ENCODE results near the gene BPTF. TPM values are rescaled to one million over a fixed set of nuclear protein-coding genes. Genes with fewer than 3 reads are reported as not detected.

BPTF gene
- total RNA-seq, 1 donor from 2014 or later: 135 TPM

DNA sequence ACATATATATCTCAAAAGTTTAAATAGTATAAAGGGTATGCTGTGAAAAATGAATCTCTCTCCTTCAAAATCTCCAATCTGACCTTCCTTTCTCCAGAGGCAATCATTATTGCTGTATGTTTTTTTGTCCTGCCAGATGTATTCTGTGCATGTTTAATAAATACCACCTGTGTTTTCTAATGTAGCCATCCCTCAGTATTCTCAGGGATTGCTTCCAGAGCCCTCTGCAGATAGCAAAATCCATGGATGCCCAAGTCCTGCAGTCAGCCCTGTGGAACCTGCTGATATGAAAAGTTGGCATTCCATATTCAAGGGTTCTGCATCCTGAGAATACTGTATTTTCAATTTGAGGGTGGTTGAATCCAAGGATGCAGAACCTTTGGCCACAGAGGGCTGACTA lies 42.9 kb downstream of the BPTF start:
- Mint-ChIP-seq H3K27me3 (no peaks in the 10 kb centered on the region), H3K9me3 (no peaks in the 10 kb centered on the region), H3K36me3 (peaks cover 26% of the 10 kb centered on the region), H3K27ac (no peak overlapping the region), H3K4me1 (ENCODE audit: unreplicated experiment) (peaks cover 13% of the 10 kb centered on the region), H3K4me3 (no peak overlapping the region)
- no peak for DNase-seq (ENCODE audit: extremely low spot score, unreplicated experiment)
- TF ChIP-seq, protein P1, sequence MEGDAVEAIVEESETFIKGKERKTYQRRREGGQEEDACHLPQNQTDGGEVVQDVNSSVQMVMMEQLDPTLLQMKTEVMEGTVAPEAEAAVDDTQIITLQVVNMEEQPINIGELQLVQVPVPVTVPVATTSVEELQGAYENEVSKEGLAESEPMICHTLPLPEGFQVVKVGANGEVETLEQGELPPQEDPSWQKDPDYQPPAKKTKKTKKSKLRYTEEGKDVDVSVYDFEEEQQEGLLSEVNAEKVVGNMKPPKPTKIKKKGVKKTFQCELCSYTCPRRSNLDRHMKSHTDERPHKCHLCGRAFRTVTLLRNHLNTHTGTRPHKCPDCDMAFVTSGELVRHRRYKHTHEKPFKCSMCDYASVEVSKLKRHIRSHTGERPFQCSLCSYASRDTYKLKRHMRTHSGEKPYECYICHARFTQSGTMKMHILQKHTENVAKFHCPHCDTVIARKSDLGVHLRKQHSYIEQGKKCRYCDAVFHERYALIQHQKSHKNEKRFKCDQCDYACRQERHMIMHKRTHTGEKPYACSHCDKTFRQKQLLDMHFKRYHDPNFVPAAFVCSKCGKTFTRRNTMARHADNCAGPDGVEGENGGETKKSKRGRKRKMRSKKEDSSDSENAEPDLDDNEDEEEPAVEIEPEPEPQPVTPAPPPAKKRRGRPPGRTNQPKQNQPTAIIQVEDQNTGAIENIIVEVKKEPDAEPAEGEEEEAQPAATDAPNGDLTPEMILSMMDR (conservative IDR thresholded peaks at IDR 0.05): no peak

DNA sequence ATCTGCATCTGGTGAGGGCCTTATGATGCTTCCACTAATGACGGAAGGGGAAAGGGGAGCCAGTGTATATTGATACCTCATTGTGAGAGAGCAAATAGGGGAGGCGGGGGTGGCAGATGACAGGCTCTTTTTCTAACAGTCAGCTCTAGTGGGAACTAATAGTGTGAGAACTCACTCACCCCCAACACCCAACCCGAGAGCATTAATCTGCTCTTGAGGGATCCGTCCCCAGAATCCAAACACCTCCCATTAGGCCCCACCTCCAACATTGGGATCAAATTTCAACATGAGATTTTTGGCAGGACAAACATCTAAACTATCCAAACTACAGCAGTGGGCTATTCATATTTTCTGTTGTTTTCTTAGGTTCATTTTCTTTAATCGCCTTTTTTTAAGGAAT lies 54.4 kb downstream of the BPTF start:
- Mint-ChIP-seq H3K4me1 (ENCODE audit: unreplicated experiment) (peaks cover 8% of the 10 kb centered on the region), H3K27me3 (no peaks in the 10 kb centered on the region), H3K9me3 (no peaks in the 10 kb centered on the region), H3K27ac (no peak overlapping the region), H3K4me3 (no peak overlapping the region), H3K36me3 (peaks cover 34% of the 10 kb centered on the region)
- DNase-seq (ENCODE audit: extremely low spot score, unreplicated experiment): no peak
- TF ChIP-seq, protein P1 (conservative IDR thresholded peaks at IDR 0.05): no peak

DNA sequence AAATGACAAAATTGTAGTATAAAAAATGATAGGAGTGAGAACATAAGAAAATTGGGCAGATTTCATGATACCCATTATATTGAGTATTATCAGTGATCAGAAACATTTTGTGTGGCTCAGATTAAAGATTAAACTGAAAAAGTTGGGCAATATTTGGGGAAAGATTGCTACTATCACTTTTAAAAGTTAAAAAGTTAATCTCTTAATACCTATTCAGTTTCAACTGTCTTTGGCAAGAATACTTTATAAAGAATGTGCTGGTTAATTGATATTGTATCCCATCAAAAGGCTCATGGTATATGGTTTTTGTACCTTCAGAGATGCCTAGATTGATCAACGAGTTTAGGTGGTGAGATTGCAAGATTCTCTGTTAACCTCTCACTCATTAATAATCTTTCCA lies 55.8 kb downstream of the BPTF start:
- H3K36me3 Mint-ChIP-seq: peaks cover 38% of the 10 kb centered on the region
- no peaks in the 10 kb centered on the region for H3K27me3 Mint-ChIP-seq
- no peak overlapping the region for H3K27ac Mint-ChIP-seq
- DNase-seq (ENCODE audit: extremely low spot score, unreplicated experiment): no peak
- peaks cover 8% of the 10 kb centered on the region for H3K4me1 Mint-ChIP-seq (ENCODE audit: unreplicated experiment)
- TF ChIP-seq, protein P1 (conservative IDR thresholded peaks at IDR 0.05): no peak
- H3K4me3 Mint-ChIP-seq: no peak overlapping the region
- H3K9me3 Mint-ChIP-seq: no peaks in the 10 kb centered on the region

DNA sequence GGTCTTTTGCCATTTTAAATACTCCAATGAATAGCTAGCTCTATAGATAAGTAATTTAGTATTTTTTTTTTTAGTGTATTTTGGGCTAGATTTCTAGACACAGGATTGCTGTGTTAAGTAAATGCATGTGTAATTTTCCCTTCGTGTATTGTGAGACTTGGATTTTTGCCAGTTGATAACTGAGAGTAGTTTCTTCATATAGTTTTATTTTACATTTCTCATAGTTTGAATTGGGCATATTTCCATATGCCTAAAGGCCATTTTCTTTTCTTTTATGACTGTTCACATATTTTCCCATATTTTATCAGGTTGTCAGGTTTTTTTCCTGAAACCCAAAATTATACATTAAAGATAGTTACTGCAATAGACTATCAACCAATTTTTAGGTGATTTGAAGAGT lies 59.4 kb downstream of the BPTF start:
- TF ChIP-seq, protein P1 (conservative IDR thresholded peaks at IDR 0.05): no peak
- Mint-ChIP-seq H3K4me3 (no peak overlapping the region), H3K4me1 (ENCODE audit: unreplicated experiment) (peaks cover 4% of the 10 kb centered on the region), H3K36me3 (peaks cover 28% of the 10 kb centered on the region), H3K9me3 (no peaks in the 10 kb centered on the region), H3K27ac (no peak overlapping the region), H3K27me3 (no peaks in the 10 kb centered on the region)
- DNase-seq (ENCODE audit: extremely low spot score, unreplicated experiment): no peak

DNA sequence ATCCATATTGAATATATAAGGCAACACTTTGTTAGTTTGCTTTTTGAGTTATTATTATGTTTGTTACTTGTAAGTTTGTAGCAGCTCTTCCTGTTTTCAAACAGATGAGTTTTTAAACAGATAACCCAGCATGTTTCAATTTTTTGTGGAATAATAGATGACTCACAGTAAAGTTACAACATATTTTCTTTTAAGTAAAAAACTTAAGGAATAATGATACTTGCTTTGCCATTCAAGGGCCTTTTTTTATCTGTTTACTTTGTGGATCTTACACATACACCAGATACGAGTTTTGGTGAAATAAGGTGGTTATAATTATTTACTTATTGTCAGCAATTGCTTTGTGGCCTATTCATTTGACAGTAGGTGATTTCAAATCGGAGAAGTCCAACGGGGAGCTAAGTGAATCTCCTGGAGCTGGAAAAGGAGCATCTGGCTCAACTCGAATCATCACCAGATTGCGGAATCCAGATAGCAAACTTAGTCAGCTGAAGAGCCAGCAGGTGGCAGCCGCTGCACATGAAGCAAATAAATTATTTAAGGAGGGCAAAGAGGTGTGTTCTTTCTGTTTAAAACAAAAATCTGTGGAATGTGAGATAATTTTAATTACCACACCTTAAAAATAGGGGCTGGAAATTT lies 66.3 kb downstream of the BPTF start:
- no peaks in the 10 kb centered on the region for H3K9me3 Mint-ChIP-seq
- peaks cover 25% of the 10 kb centered on the region for H3K36me3 Mint-ChIP-seq
- TF ChIP-seq, protein P1 (conservative IDR thresholded peaks at IDR 0.05): peak; percentile 41
- DNase-seq (ENCODE audit: extremely low spot score, unreplicated experiment): no peak
- H3K27ac Mint-ChIP-seq: no peak overlapping the region
- H3K27me3 Mint-ChIP-seq: no peaks in the 10 kb centered on the region
- no peak overlapping the region for H3K4me3 Mint-ChIP-seq
- no peaks in the 10 kb centered on the region for H3K4me1 Mint-ChIP-seq (ENCODE audit: unreplicated experiment)

All from type B pancreatic cell (in vitro differentiated cells).